B cell (primary cell): ENCODE measurements around the gene MAP3K20. TPM values are rescaled to one million over a fixed set of nuclear protein-coding genes. Genes with fewer than 3 reads are reported as not detected.

Experiments used
- ATAC-seq: fragments of 200-7000 bp; cut with Tn5 transposase; one replicate; pipeline ENCODE4 v1.10.0; 2021; ENCODE audit warnings: low read depth, mild to moderate bottlenecking, moderate number of reproducible peaks, moderate library complexity
- CTCF ChIA-PET: fragments of 350-600 bp; sonication (Branson Sonifier 250); formaldehyde crosslinking; loops from one replicate; lab custom pipeline; 2021; ENCODE audit warnings: antibody characterized with exemption, inconsistent platforms; lab: Charles Lee
- POLR2A ChIA-PET: fragments of 350-600 bp; sonication (Branson Sonifier 250); formaldehyde crosslinking; loops from one replicate; lab custom pipeline; 2021; ENCODE audit warnings: antibody characterized with exemption; lab: Charles Lee
- DNase-seq: peaks from one replicate; pipeline ENCODE4 v3.0.0; 2013
- H2AFZ ChIP-seq: 2 replicates; pipeline ENCODE4 v1.6.1; 2012; ENCODE audit warnings: mild to moderate bottlenecking, low read depth, low read length; ENCODE audit not compliant: insufficient read depth, poor library complexity, severe bottlenecking
- H3K27ac ChIP-seq, 2 donors: 1 replicate in 1 of 2; 2 replicates in 1 of 2; pipeline ENCODE4 v1.5.1; 2012 to 2013; ENCODE audit warnings: low read length in 2 of 2, mild to moderate bottlenecking in 2 of 2, moderate library complexity in 1 of 2
- H3K27me3 ChIP-seq, 4 experiments: fragments of 200-600 bp in 1 of 4; sonication (generic) in 1 of 4; replicated peaks in 1 of 4; 1 replicate in 2 of 4; 2 replicates in 2 of 4; pipeline versions ENCODE4 v1.6.1 to v1.7.0; 2013 to 2016; ENCODE audit warnings: low read length in 3 of 4, mild to moderate bottlenecking in 2 of 4, mixed read lengths in 1 of 4, moderate library complexity in 1 of 4; ENCODE audit not compliant: insufficient read depth in 4 of 4, control insufficient read depth in 3 of 4; ENCODE audit errors: control extremely low read depth in 1 of 4
- H3K36me3 ChIP-seq, 2 experiments: replicated peaks in 1 of 2; 1 replicate in 1 of 2; 2 replicates in 1 of 2; pipeline versions ENCODE4 v1.6.1 to v1.7.1; 2013; ENCODE audit warnings: low read length in 1 of 2; ENCODE audit not compliant: insufficient read depth in 2 of 2, control insufficient read depth in 1 of 2; ENCODE audit errors: control extremely low read depth in 1 of 2, extremely low read depth in 1 of 2
- H3K4me1 ChIP-seq, 2 donors: fragments of 200-600 bp in 1 of 2; sonication (generic) in 1 of 2; 1 replicate in 1 of 2; 2 replicates in 1 of 2; pipeline versions ENCODE4 v1.5.1 to v1.6.1; 2013 to 2017; ENCODE audit warnings: low read length in 2 of 2; ENCODE audit not compliant: control insufficient read depth in 2 of 2, insufficient read depth in 2 of 2
- H3K4me2 ChIP-seq: replicated peaks from 2 replicates; pipeline ENCODE3; 2012; ENCODE audit warnings: mild to moderate bottlenecking, low read depth, low read length; ENCODE audit not compliant: poor library complexity, severe bottlenecking
- H3K4me3 ChIP-seq, 5 experiments: fragments of 200-600 bp in 1 of 5; sonication (generic) in 1 of 5; 1 replicate in 3 of 5; 2 replicates in 2 of 5; pipeline versions ENCODE4 v1.5.1 to v1.7.0; 2011 to 2016; ENCODE audit warnings: low read length in 4 of 5, mild to moderate bottlenecking in 4 of 5, low read depth in 2 of 5, control low read depth in 1 of 5, moderate library complexity in 1 of 5; ENCODE audit not compliant: insufficient read depth in 1 of 5; ENCODE audit errors: control extremely low read depth in 1 of 5, extremely low read depth in 1 of 5
- H3K79me2 ChIP-seq: fragments of 200-600 bp; sonication (generic); one replicate; pipeline ENCODE4 v1.6.0; 2016; ENCODE audit warnings: low read length; ENCODE audit not compliant: control insufficient read depth, insufficient read depth
- H3K9ac ChIP-seq: fragments of 200-600 bp; sonication (generic); 2 replicates; pipeline ENCODE4 v1.6.1; 2017; ENCODE audit warnings: mild to moderate bottlenecking, low read length, moderate library complexity
- H3K9me3 ChIP-seq, 3 donors: one replicate each; pipeline versions ENCODE4 v1.6.1 to v1.7.1; 2013; ENCODE audit warnings: low read length in 2 of 3; ENCODE audit not compliant: control insufficient read depth in 2 of 3, insufficient read depth in 1 of 3; ENCODE audit errors: control extremely low read depth in 1 of 3
- H4K20me1 ChIP-seq: 2 replicates; pipeline ENCODE4 v1.6.0; 2012; ENCODE audit warnings: mild to moderate bottlenecking, low read length; ENCODE audit not compliant: insufficient read depth, control insufficient read depth, poor library complexity, severe bottlenecking
- H3K27ac Mint-ChIP-seq: one replicate; pipeline ENCODE4 v1.8.0; 2021; ENCODE audit warnings: mixed read lengths
- H3K27me3 Mint-ChIP-seq: one replicate; pipeline ENCODE4 v1.8.0; 2021; ENCODE audit warnings: mixed read lengths
- H3K4me1 Mint-ChIP-seq: one replicate; pipeline ENCODE4 v1.8.0; 2021; ENCODE audit warnings: mixed read lengths
- H3K4me3 Mint-ChIP-seq: one replicate; pipeline ENCODE4 v1.8.0; 2021; ENCODE audit warnings: mixed read lengths
- H3K9me3 Mint-ChIP-seq: one replicate; pipeline ENCODE4 v1.8.0; 2022; ENCODE audit warnings: mixed read lengths; ENCODE audit not compliant: insufficient read depth
- EZH2 ChIP-seq: IDR thresholded peaks from 2 replicates; pipeline ENCODE4 v1.6.1; 2012; ENCODE audit warnings: borderline replicate concordance, low read depth, mild to moderate bottlenecking, moderate library complexity, low read length; ENCODE audit not compliant: insufficient read depth, poor library complexity, severe bottlenecking
- WGBS: methylation state at CpG from one replicate; pipeline ENCODE4 v1.1.5; 2013; ENCODE audit warnings: missing lambda C conversion rate; ENCODE audit not compliant: insufficient coverage; 5-methylcytosine and 5-hydroxymethylcytosine counted together
- intact Hi-C: fragments of 100-400 bp; cut with micrococcal nuclease; formaldehyde crosslinking; loops from one replicate; pipeline ENCODE4 v1.10.0; 2022
- polyA plus RNA-seq: library from polyadenylated mRNA; depleted of rRNA; stranded (reverse); fragments of >200 nt; gene quantifications from 2 replicates; pipeline ENCODE4 v1.2.3, GENCODE V29; 2012
- total RNA-seq, 2 donors: library from RNA; stranded (reverse); fragments of 120-200 nt in 1 of 2; gene quantifications; 1 replicate in 1 of 2; 2 replicates in 1 of 2; pipeline versions ENCODE4 v1.2.3 to v1.2.4, GENCODE V29; 2013 to 2022
- TF ChIP-seq, protein P1 (sequence below): fragments of 200-600 bp; IDR thresholded peaks from one replicate; pipeline ENCODE4 v1.8.0; 2022; ENCODE audit warnings: antibody characterized with exemption, mild to moderate bottlenecking

MAP3K20 gene
- total and polyA plus RNA-seq, 2 donors (not counting 1 experiment from before 2014, with no cell fraction given), result 2.2 to 9.1 TPM

DNA sequence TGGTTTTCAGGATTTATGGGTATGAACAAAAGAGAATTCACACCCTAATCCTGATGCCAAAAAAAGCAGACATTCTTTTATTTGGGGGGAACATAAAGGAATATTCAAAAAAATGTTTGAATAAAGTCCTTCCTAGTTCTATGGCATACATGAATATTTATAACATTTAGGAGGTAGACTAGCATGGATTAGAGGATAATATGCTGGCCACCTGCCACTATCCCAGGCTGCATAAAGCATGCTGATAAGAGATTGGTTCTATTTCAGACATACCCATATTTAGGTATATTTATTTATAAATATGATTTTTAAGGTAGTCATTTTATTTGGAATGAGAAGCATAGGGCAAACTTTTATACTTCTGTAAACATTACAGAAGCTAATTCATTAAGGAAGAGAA is 34.9 kb upstream of the MAP3K20 start:
- peaks cover 3% of the 10 kb centered on the region for H3K27me3 Mint-ChIP-seq
- H4K20me1 ChIP-seq, result no peaks in the 10 kb centered on the region
- H2AFZ ChIP-seq, result no peak overlapping the region
- ChIA-PET CTCF (interaction anchor here (1.2 kb wide), 1 partner anchor 13 kb away, joined by 4 read pairs; no protein-coding TSS in a partner anchor), POLR2A (no interaction called here)
- intact Hi-C loops, result no loop called here
- H3K4me3 Mint-ChIP-seq, result no peak overlapping the region
- DNase-seq, result no peak
- no peak for ATAC-seq
- no peak overlapping the region for H3K27ac ChIP-seq
- H3K27ac Mint-ChIP-seq, result no peak overlapping the region
- H3K4me1 ChIP-seq, result no peaks in the 10 kb centered on the region
- H3K27me3 ChIP-seq, result peaks cover 0 to 2% (median 0%) of the 10 kb centered on the region in 4 experiments
- H3K9ac ChIP-seq, result no peak overlapping the region
- H3K4me3 ChIP-seq, result no peak overlapping the region
- no peaks in the 10 kb centered on the region for H3K9me3 ChIP-seq
- TF ChIP-seq, protein P1, sequence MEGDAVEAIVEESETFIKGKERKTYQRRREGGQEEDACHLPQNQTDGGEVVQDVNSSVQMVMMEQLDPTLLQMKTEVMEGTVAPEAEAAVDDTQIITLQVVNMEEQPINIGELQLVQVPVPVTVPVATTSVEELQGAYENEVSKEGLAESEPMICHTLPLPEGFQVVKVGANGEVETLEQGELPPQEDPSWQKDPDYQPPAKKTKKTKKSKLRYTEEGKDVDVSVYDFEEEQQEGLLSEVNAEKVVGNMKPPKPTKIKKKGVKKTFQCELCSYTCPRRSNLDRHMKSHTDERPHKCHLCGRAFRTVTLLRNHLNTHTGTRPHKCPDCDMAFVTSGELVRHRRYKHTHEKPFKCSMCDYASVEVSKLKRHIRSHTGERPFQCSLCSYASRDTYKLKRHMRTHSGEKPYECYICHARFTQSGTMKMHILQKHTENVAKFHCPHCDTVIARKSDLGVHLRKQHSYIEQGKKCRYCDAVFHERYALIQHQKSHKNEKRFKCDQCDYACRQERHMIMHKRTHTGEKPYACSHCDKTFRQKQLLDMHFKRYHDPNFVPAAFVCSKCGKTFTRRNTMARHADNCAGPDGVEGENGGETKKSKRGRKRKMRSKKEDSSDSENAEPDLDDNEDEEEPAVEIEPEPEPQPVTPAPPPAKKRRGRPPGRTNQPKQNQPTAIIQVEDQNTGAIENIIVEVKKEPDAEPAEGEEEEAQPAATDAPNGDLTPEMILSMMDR, result no peak
- TF ChIP-seq EZH2, result no peak
- no peaks in the 10 kb centered on the region for H3K9me3 Mint-ChIP-seq
- peaks cover 5% of the 10 kb centered on the region for H3K4me1 Mint-ChIP-seq
- no peaks in the 10 kb centered on the region for H3K36me3 ChIP-seq
- H3K79me2 ChIP-seq, result no peaks in the 10 kb centered on the region
- no peak overlapping the region for H3K4me2 ChIP-seq

DNA sequence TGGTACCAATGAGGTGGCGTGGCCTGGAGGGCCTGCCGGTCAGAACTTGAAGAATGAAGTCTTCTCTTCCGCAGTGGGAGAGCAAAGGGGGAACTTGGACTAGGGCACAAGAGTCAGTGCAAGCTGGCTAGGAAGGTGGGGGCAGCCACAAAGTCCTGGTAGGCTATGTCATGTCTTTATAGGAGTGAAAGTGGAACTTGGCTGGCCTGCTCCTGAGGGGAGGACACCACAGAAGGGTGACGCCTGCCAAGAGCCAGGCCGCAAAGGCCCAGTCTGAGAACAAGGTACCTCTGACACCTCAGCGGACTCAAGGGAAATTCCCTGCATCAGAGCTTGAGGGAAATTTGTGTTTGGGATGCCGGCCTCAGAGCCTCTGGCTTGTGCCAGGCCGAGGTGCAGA is 32.2 kb upstream of the MAP3K20 start:
- 100% methylated on average over 8 of the region's 8 CpGs for WGBS
- H3K79me2 ChIP-seq, result no peaks in the 10 kb centered on the region
- H3K27me3 Mint-ChIP-seq, result no peaks in the 10 kb centered on the region
- H3K4me1 Mint-ChIP-seq, result no peaks in the 10 kb centered on the region
- POLR2A ChIA-PET, result no interaction called here
- H3K4me2 ChIP-seq, result no peak overlapping the region
- H3K4me1 ChIP-seq, result no peaks in the 10 kb centered on the region
- H3K36me3 ChIP-seq, result no peaks in the 10 kb centered on the region
- H3K9me3 Mint-ChIP-seq, result no peaks in the 10 kb centered on the region
- TF ChIP-seq, protein P1, result no peak
- TF ChIP-seq EZH2, result no peak
- intact Hi-C loops, result no loop called here
- H3K4me3 Mint-ChIP-seq, result no peak overlapping the region
- H2AFZ ChIP-seq, result no peak overlapping the region
- H3K27me3 ChIP-seq, result peaks cover 0 to 3% (median 1%) of the 10 kb centered on the region in 4 experiments
- H3K9ac ChIP-seq, result no peak overlapping the region
- H4K20me1 ChIP-seq, result no peaks in the 10 kb centered on the region
- H3K27ac Mint-ChIP-seq, result no peak overlapping the region
- ATAC-seq (no peak), DNase-seq (no peak)
- no peak overlapping the region for H3K27ac ChIP-seq
- no peak overlapping the region for H3K4me3 ChIP-seq
- CTCF ChIA-PET, result no interaction called here
- H3K9me3 ChIP-seq, result no peaks in the 10 kb centered on the region
